ENCODE results near the gene SLC6A1.

SLC6A1 gene

GRCh38 chr3:10992017-10992942, at the start of gene SLC6A1:
Gene SLC6A1 (plus strand): TSS chr3:10992748. CDS start chr3:11017212, 24,464 bp downstream.
- DNase-seq (ENCODE audit: low spot score): no peak

- DNase-seq (ENCODE audit: low spot score): no peak
These were observed 47.7 kb upstream of the SLC6A1 start for GRCh38 chr3:10944866-10945265.

GRCh38 chr3:10945683-10946287, 46.8 kb upstream of the SLC6A1 start:
- DNase-seq (ENCODE audit: low spot score): peak; percentile 14

GRCh38 chr3:10946526-10946925, 46.0 kb upstream of the SLC6A1 start:
- no peak for DNase-seq (ENCODE audit: low spot score)

GRCh38 chr3:10948326-10948725, 44.2 kb upstream of the SLC6A1 start:
- DNase-seq (ENCODE audit: low spot score): no peak

- DNase-seq (ENCODE audit: low spot score): no peak
These were observed 43.4 kb upstream of the SLC6A1 start for GRCh38 chr3:10949197-10949596.

- DNase-seq (ENCODE audit: low spot score): peak; percentile 26
These were observed 41.9 kb upstream of the SLC6A1 start for GRCh38 chr3:10950476-10951294.

- DNase-seq (ENCODE audit: low spot score): no peak
These were observed 41.1 kb upstream of the SLC6A1 start for GRCh38 chr3:10951295-10951926.

GRCh38 chr3:10952525-10952924, 40.0 kb upstream of the SLC6A1 start:
- DNase-seq (ENCODE audit: low spot score): no peak

GRCh38 chr3:10954740-10955139, 37.8 kb upstream of the SLC6A1 start:
- no peak for DNase-seq (ENCODE audit: low spot score)

- DNase-seq (ENCODE audit: low spot score): no peak
These were observed 36.7 kb upstream of the SLC6A1 start for GRCh38 chr3:10955711-10956453.

GRCh38 chr3:10956531-10956930, 36.0 kb upstream of the SLC6A1 start:
- no peak for DNase-seq (ENCODE audit: low spot score)

- DNase-seq (ENCODE audit: low spot score): no peak
These were observed 35.6 kb upstream of the SLC6A1 start for GRCh38 chr3:10956986-10957385.

- DNase-seq (ENCODE audit: low spot score): peak; percentile 56
These were observed 34.4 kb upstream of the SLC6A1 start for GRCh38 chr3:10957976-10958749.

- no peak for DNase-seq (ENCODE audit: low spot score)
These were observed 32.3 kb upstream of the SLC6A1 start for GRCh38 chr3:10960255-10960654.

- DNase-seq (ENCODE audit: low spot score): no peak
These were observed 30.6 kb upstream of the SLC6A1 start for GRCh38 chr3:10961921-10962320.

GRCh38 chr3:10962481-10963036, 30.0 kb upstream of the SLC6A1 start:
- peak; percentile 31 for DNase-seq (ENCODE audit: low spot score)

- DNase-seq (ENCODE audit: low spot score): peak; percentile 7
These were observed 27.9 kb upstream of the SLC6A1 start for GRCh38 chr3:10964537-10965167.

- DNase-seq (ENCODE audit: low spot score): no peak
These were observed 24.1 kb upstream of the SLC6A1 start for GRCh38 chr3:10968401-10968800.
